Lower leg skin (tissue), 3 donors: ENCODE results near the gene SMCO4.

ENCODE experiments used
- CTCF ChIP-seq, 3 donors: fragments of 450-650 bp; IDR thresholded peaks; one replicate each; pipeline ENCODE4 v1.5.1; 2016; ENCODE audit warnings: antibody characterized with exemption in 3 of 3, mild to moderate bottlenecking in 3 of 3, moderate library complexity in 2 of 3
- POLR2A ChIP-seq, 2 donors: fragments of 450-650 bp; IDR thresholded peaks; one replicate each; pipeline ENCODE4 v1.6.1; 2016 to 2017; ENCODE audit warnings: antibody characterized with exemption in 2 of 2, mild to moderate bottlenecking in 1 of 2, moderate library complexity in 1 of 2

GRCh38 chr11:93501856-93502255 is 41.3 kb downstream of the SMCO4 start:
- no peak for TF ChIP-seq POLR2A (IDR thresholded peaks at IDR 0.05)
- no peak for TF ChIP-seq CTCF (IDR thresholded peaks at IDR 0.05)
